Hindlimb muscle (tissue), 1 donor: ENCODE measurements around the gene RBM33. TPM values are rescaled to one million over a fixed set of nuclear protein-coding genes. Genes with fewer than 3 reads are reported as not detected.
A peak's percentile ranks its signal among the peaks of the same experiment; 100 is the strongest.

Experiments used
- DNase-seq: peaks from one replicate; pipeline ENCODE4 v3.0.0-alpha.2; 2013
- polyA plus RNA-seq: library from polyadenylated mRNA; unstranded; fragments of 120-200 nt; gene quantifications from one replicate; pipeline ENCODE4 v1.2.1, GENCODE V29; 2013; ENCODE audit not compliant: insufficient read length

The RBM33 gene
- polyA plus RNA-seq, 1 donor: 28.4 TPM

DNA sequence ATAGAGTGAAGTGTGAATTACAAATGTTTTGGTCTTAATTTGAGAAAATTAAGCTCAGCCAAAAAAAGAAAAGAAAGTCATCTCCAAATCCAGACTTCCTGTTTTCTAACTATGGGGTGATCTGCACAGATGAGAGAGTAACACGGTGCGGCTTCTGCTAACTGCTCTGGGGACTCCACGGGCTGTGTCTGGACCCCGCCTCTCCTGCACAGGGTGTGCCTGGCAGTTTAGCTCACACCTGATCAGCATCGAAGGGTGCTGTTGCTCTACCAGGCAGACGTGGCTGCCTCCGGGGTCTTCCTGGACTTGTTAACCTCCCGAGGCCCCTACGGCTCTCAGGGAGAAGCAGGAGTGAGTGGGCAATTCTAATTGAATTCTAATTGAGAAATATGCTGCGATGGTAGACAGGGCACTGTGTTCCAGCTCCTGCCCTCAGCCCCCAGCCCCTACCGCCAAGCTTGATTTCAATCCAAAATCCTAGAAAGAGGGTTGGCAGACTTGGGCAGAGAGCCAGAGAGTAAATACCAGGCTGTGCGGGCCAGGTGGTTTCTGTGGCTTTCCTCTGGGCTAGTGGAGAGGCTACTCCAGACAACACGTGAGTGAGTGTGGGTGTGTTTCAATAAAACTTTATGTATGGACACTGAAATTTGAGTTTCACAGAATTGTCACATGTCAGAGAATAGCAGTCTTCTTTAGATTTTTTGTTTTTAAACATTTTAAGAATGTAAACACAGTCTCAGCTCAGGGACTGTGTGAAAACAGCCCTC is 154.4 kb downstream of the RBM33 start:
- DNase-seq: no peak

- DNase-seq: no peak
These were observed 155.1 kb downstream of the RBM33 start for GRCh38 chr7:155799514-155799913.

DNA sequence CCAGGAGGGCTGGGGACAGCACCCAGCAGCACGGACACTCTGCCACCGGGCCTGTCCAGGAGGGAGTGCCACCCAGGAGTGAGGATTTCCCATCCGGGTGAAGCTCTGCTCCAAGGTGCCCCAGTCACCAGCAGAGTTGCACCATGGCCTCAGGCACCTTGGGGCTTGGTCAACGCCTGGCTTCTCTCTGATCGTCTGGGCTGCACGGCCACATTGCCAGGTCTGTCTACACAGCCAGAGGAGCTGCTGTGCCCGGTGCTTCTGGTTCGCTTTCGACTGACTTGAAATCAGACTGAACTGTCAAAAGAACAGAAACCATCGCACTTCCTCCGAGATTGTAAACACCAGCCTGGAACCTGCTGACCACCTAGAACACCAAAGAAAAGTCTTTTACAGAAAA is 155.8 kb downstream of the RBM33 start:
- DNase-seq: no peak

DNA sequence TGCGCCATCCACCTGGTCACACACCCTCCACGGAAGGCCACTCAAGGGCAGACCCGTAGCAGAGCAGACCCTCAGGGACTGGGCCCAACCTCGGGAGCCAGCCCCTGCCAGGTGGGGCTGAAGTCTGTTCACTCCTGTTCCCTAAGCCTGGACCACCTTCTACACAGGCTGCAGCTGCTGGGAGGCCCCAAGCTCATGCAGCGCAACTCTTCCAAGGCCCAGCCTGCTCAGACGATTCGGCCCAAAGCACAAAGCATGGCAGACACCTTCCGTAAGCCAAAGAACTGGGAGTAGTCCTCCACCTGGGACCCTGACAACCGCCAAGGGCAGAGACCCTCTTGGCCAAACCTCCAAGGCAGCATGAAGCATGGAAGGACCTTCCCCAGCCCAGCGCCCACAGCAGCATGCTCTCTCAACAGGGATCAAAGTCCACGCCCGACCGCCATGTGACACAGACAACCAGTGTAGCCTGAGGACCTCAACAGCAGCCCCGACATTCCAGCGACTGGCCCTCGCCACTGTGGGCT is 156.3 kb downstream of the RBM33 start:
- DNase-seq: no peak

DNA sequence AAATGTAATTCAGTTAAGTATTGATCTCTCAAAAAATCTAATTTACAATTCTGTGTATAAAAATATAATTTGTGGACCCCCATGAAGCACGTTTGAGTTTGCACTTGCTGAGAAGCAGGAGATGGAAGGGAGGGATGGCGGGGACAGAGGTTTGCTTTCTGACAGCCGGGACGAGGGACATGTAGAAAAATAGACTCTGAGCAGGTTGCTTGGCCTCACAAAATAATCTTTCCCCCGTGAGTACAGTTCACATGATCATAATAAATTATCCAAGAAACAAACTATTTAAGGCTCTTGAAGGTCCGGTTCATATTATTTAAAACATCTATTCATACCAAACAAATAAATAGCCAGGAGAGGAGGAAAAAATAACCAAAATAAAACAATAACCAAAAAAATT is 157.8 kb downstream of the RBM33 start:
- DNase-seq: no peak

- no peak for DNase-seq
These were observed 158.5 kb downstream of the RBM33 start for GRCh38 chr7:155802906-155803417.

GRCh38 chr7:155803418-155804376 is 159.2 kb downstream of the RBM33 start:
- no peak for DNase-seq

DNA sequence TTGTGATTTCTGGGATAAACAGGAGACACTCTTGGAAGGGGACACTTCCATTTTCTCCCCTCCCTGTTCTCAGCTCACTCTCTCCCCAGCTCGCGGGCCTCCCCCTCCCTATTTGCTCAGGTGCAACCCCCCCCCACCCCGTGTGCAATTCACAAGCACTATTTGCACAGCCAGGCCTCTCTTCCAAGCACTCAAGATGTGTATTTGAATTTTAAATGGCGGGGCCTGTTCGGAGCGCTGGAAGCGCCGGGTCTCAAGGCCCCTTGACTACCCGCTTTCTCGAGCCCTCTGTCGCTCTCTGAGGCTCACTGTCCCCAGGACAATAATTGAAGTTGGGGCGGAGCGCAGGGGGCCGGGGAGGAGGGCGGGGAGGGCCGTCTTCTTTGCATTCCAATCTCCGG is 160.0 kb downstream of the RBM33 start:
- DNase-seq: no peak

DNA sequence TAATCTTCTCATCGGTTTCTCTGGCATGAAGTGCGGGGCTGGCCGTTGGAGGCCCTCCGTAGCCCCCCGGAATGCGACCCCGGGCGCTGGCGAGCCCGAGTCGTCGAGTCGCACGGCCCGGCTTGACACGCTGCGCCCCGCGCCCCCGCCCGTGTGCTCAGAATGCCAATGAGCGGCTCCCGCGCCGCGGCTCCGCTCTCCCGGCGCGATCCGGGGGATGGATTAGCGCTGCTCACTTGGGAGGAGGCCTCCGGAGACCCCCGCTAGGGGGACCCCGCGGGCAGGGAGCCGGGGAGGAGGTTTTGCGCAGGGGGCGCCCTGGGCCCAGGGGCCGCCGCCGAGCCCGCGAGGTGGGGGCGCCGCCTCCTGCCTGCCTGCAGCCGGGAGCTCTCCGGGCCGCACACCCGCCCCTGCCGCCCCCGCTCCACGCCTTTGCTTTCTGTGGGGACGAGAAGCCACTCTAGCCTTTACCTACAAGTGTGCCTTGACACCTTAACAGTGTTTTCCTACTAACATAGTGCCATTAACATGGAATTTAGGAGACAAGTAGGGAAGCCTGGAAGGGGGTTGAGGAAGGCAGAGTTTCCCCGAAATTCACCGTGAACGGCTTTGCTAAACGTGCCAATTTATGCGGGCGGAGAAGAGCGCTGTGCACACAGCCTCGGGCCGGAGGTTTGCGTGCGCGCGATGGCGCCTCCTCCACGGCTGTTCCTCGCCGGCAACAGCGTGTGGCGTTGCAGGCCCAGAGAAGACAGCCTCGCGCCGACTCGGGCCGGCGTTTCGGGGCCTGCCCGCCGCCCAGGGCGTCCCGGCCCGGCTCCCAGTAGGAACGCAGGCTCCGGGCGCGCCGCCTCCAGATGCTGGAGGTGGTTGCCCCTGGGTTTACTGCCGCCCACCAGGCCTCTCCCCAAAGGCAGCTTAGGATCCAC is 160.7 kb downstream of the RBM33 start:
- DNase-seq: peak; percentile 35

DNA sequence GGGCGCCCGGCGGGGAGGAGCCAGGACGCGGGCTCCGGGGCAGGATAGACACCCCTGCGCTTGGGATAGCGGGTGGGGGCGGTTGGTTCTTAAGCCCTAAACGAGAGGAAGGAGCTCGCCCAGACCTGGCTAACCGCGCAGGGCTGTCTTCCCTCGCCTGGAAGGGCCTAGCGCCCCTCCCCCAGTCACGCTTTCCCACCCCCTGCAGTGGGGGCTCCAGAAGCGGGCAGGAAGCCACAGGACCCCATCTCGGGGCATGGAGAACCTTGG is 161.3 kb downstream of the RBM33 start:
- DNase-seq: no peak

GRCh38 chr7:155806096-155806871 is 161.8 kb downstream of the RBM33 start:
- DNase-seq: no peak

DNA sequence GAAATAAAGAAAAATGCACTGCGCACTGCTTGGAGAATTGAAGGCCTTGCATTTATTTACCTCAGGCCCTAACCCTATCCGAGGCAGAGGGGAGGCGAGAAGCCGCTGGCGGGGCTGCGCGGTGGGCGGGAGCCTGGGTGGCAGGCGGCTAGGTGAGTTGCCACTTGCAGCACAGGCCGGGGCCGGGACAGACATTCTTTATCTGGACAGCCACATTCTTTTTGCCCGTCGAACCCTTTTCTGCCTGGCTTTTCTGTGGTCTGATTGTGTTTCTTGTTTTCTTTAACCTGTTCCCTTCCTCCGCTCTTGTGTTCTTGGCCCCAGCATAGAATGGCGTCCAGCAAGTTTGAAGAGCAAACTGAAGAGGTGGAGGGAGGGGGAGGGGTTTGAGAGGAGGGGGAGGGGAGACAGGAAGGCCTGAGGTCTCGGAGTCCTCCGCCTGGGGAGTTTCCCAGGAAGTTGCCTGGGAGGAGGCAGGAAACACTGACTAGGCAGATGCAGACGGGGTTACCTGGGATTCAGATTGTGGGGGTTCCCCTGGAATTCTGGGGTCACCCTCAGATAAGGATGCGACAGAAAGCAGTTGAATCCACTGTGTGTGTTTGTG is 162.7 kb downstream of the RBM33 start:
- DNase-seq: no peak

DNA sequence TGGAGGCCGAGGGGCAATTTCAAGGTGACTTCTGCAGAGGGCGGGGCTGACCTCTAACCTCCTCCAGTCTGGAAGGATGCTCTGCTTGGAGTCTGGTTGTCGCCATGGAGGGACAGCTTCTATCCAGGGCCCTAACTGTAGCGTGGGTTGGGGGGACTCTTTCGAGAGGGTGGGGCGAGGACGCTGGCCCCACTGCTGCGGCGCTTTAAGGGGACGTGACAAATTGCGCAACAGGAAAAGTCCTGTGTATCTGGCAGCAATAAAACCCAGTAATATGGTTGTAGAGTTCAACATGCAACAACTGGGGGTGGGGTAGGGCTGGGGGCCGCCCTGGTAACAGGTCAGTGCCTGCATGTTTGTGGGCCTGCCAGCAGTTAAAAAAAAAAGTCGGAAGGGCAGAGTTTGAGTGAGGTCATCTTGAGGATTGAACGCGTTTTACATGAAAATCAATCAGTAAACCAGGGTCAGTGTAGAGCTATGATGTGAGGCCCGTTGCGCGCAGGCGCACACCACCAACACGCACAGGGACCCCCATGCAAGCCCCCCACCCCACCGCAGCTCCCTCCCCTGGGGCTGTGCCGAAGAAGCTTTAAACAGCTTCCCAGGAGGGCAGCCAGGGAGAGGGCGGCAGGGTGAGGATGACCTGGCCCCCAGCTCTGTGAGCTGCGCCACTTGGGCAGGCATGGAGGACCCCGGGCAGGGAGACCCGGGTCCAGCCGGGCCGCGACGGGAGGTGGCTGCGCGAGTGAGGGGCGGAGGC is 163.5 kb downstream of the RBM33 start:
- no peak for DNase-seq

- DNase-seq: no peak
These were observed 164.3 kb downstream of the RBM33 start for GRCh38 chr7:155808549-155809331.

DNA sequence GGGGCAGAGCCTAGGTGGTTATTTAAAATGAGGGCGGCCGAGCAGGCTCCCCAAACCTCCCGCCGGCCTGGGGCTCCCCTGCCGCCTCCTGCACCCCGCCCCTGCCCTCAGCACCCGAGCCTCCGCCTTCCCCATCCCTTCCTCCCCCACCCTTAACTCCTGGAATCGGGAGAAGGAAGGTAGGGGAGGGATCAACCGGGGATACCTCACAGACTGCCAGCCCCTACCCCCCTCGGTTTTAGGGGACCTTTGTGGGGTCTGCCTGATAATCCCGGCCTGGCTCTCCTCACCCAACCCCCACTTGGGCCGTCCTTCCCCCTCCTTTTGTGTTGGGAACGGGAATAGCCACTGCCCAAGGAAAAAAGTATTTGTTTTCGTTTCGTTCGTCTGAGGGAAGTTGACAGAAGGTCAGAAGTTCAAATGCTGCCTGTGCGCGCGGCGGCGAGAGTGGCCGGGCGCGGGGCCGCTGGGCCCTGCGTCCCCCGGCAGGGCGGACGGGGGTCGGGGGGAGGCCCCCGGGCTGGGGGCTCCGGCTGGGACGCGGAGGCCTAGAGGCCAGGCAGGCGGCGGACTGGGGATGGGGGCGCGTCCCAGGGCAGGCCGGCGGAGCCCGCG is 165.0 kb downstream of the RBM33 start:
- DNase-seq: no peak

DNA sequence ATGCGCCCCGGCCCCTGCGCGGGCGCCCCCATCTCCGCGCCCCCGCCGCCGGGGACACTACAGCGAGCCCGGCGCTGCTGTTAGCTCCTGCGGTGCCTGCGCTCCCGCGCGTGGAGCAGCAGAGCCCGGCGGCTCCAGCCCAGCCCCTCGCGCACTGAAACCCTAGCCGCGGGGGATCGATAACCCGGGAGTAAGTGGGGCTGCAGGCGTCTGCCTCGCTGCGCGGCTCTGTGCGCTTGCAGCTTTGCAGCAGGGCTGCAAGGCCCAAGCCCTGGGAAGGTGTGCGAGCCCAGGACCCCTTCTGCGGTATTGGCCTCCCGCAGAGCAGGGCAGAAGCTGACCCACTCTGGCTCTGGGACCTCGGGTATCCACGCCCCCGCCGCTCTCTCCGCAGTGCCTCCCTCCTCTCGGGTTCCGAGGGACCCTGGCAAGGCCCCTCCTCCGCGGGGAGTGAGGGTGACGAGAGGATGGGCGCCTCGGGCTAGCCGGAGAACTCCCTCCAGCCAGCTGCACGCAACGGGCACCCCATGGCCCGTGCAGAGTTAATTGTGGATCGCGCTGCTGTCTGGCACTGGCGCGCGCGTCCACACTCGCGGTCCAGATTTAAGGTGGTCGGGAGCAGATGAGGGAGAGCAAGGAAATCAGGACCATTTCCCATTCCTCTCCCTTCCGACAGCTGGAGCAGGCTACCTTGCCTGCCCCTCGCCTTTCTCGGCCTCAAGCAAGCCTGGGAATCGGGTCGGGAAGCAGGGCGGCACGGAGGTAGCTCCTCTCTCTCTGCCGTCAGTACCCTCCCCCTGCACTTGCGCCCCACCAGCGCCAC is 165.7 kb downstream of the RBM33 start:
- DNase-seq: no peak

- no peak for DNase-seq
These were observed 166.5 kb downstream of the RBM33 start for GRCh38 chr7:155810770-155811559.
